Epithelial cell of proximal tubule (primary cell): ENCODE results near the gene C1orf35. TPM values are rescaled to one million over a fixed set of nuclear protein-coding genes. Genes with fewer than 3 reads are reported as not detected.

Source experiments
- DNase-seq: peaks from one replicate; pipeline ENCODE4 v3.0.0-alpha.2; 2011; ENCODE audit warnings: low read depth
- H3K4me3 ChIP-seq: 2 replicates; pipeline ENCODE4 v1.5.1; 2011; ENCODE audit warnings: low read depth, mild to moderate bottlenecking, low read length
- total RNA-seq: library from RNA; depleted of rRNA; stranded (reverse); fragments of >200 nt; gene quantifications from 2 replicates; pipeline ENCODE4 v1.2.3, GENCODE V29; 2015
- TF ChIP-seq, protein P1 (sequence below): conservative IDR thresholded peaks from 2 replicates; pipeline ENCODE4 v1.5.1; 2012; ENCODE audit warnings: low read depth, mild to moderate bottlenecking, low read length

The C1orf35 gene
- total RNA-seq, 1 donor from 2014 or later: 23.8 TPM

DNA sequence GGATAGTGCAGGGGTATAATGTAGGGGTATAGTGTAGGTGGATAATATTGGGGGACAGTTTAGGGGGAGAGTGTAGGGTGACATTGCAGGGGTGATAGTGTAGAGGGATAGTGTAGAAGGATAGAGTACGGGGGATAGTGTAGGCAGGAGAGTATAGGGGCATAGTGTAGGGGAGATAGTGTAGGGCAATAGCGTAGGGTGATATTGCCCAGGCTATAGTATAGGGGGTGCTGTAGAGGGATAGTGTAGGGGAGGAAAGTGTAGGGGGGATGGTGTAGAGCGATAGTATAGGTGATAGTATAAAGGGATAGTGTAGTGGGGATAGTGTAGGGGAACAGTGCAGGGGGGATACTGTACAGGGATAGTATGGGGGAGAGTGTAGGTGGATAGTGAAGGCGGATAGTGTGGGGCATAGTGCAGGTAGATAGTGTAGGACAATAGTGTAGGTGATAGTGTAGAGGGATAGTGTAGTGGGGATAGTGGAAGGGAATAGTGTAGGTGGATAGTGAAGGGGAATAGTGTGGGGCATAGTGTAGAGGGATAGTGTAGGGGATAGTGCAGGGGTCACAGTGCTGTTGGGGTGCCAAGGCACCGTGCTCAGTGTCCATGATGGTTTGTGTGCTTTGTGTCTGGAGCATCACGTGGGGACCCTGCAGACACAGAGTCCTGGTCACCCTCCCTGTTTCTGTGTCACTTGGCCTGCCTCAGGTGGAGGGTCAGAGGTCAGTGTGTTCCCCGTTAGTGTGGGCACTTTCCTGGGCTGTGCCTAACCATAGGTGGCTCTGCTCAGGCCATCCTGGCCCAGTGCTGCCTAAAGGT lies 31.1 kb downstream of the C1orf35 start:
- TF ChIP-seq, protein P1, sequence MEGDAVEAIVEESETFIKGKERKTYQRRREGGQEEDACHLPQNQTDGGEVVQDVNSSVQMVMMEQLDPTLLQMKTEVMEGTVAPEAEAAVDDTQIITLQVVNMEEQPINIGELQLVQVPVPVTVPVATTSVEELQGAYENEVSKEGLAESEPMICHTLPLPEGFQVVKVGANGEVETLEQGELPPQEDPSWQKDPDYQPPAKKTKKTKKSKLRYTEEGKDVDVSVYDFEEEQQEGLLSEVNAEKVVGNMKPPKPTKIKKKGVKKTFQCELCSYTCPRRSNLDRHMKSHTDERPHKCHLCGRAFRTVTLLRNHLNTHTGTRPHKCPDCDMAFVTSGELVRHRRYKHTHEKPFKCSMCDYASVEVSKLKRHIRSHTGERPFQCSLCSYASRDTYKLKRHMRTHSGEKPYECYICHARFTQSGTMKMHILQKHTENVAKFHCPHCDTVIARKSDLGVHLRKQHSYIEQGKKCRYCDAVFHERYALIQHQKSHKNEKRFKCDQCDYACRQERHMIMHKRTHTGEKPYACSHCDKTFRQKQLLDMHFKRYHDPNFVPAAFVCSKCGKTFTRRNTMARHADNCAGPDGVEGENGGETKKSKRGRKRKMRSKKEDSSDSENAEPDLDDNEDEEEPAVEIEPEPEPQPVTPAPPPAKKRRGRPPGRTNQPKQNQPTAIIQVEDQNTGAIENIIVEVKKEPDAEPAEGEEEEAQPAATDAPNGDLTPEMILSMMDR: no peak
- no peak overlapping the region for H3K4me3 ChIP-seq
- DNase-seq: no peak

DNA sequence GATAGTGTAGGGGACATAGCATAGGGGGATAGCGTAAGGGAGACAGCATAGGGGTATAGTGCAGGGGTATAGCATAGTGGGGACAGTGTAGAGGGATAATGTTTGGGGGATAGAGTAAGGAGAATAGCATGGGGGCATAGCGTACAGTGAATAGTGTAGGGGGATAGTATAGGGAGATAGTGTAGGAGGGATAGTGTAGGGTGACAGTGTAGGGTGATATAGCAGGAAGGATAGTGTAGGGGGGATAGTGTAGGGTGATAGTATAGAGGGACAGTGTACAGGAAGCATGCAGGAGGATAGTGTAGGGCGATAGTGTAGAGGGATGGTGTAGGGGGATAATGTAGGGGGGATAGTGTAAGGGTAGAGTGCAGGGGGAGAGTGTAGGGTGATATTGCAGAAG lies 32.3 kb downstream of the C1orf35 start:
- DNase-seq: no peak
- H3K4me3 ChIP-seq: no peak overlapping the region
- TF ChIP-seq, protein P1: no peak

DNA sequence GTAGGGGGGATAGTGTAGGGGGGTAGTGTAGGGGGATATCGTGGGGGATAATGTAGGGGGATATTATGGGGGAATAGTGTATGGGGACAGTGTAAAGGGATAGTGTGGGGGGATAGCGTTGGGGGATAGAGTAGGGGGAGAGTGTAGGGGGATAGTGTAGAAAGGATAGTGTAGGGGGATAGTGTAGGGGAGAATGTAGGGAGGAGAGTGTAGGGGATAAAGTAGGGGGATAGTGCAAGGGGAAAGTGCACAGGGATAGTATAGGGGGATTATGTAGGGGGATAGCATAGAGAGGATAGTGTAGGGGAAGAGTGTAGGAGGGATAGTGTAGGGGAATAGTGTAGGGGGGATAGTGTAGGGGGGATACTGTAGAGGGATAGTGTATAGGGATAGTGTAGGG lies 33.0 kb downstream of the C1orf35 start:
- TF ChIP-seq, protein P1: no peak
- no peak overlapping the region for H3K4me3 ChIP-seq
- DNase-seq: no peak

DNA sequence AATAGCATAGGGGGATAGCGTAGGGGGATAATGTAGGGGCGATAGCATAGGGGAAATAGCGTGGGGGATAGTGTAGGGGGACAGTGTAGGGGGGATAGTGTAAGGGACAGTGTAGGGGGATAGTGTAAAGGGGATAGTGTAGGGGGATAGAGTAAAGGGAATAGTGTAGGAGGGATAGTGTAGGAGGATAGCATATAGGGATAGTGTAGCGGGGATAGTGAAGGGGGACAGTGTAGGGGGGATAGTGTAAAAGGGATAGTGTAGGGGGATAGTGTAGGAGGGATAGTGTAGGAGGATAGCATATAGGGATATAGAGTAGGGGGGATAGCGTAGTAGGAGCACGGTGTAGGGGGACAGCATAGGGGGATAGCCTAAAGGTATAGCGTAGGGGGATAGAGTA lies 34.8 kb downstream of the C1orf35 start:
- DNase-seq: no peak
- TF ChIP-seq, protein P1: no peak
- H3K4me3 ChIP-seq: no peak overlapping the region

DNA sequence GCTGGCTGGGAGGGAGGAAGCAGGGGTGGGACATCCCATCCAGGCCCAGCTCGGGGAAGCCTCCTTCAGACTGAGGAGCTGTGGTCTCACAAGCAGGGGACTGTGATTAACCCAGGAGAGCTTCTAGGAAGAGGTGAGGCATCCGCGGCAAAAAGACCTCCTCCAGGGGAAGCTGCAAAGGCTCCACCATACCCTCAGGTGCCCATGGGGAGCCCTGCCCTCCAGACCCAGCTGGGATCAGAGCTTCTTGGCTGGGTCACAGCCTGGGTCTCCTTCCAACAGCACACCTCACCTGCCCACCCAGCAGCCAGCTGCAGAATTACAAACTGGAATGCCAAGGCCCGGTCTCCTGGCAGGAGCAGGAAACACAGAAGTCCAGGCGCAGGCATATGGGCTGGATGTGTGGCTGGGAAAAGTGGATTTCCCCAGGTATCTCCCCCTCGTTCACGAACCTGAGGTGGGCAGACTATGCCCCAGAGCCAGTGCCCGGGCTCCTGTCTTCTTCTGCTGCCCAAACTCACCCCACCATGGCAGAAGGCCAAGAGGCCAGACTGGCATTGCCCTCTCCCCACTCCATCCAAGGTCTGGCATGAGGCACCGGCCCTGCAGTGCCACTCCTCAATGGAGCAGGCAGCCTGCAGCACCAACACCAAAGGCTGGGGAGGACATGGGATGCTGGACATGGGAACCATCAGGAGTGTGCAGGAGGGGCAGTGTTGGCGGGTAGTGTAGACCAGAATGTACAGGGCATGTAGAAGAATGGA lies 36.1 kb downstream of the C1orf35 start:
- no peak overlapping the region for H3K4me3 ChIP-seq
- TF ChIP-seq, protein P1: no peak
- no peak for DNase-seq

DNA sequence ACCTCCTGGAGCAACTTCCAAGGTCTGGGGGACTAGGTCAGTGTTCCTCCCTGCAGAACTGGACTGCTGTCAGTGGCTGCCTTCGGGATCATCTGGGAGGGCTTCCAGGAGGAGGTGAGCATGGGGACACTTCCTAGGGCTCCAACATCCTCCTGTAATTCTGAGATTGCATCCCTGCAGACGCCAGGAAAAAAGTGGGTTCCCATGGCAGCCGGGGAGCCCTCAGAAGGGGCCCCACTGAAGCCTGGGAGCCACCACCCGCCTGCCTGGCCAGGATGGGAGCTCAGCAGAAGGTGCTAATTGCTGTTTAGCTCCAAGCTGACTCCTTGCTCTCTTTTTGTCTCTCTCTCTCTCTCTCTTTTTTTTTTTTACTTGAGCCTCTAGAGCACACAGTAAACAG lies 36.7 kb downstream of the C1orf35 start:
- DNase-seq: no peak
- TF ChIP-seq, protein P1: no peak
- H3K4me3 ChIP-seq: no peak overlapping the region
